Upper lobe of left lung (tissue), 6 donors: ENCODE measurements around the gene TTI1. TPM values are rescaled to one million over a fixed set of nuclear protein-coding genes. Genes with fewer than 3 reads are reported as not detected.

ENCODE experiments used
- ATAC-seq, 2 donors: fragments of 200-7000 bp; cut with Tn5 transposase; one replicate each; pipeline ENCODE4 v1.9.1; 2022; ENCODE audit warnings: mild to moderate bottlenecking in 2 of 2, moderate library complexity in 2 of 2; ENCODE audit not compliant: low FRiP score in 2 of 2
- DNase-seq, 2 donors: peaks; one replicate each; pipeline ENCODE4 v3.0.0-alpha.2; 2019 to 2020
- H3K27ac ChIP-seq, 4 donors: fragments of 200-600 bp; sonication (generic); one replicate each; pipeline ENCODE4 v1.5.1; 2016 to 2019
- H3K27me3 ChIP-seq, 4 donors: fragments of 200-600 bp; sonication (generic); one replicate each; pipeline ENCODE4 v1.5.1; 2017 to 2019
- H3K36me3 ChIP-seq, 4 donors: fragments of 200-600 bp; sonication (generic); one replicate each; pipeline ENCODE4 v1.5.1; 2016 to 2019
- H3K4me1 ChIP-seq, 4 donors: fragments of 200-600 bp; sonication (generic); one replicate each; pipeline ENCODE4 v1.5.1; 2018 to 2019
- H3K4me3 ChIP-seq, 4 donors: fragments of 200-600 bp; sonication (generic); one replicate each; pipeline ENCODE4 v1.5.1; 2017 to 2019; ENCODE audit warnings: mild to moderate bottlenecking in 2 of 4, moderate library complexity in 1 of 4
- H3K9me3 ChIP-seq, 4 donors: fragments of 200-600 bp; sonication (generic); one replicate each; pipeline ENCODE4 v1.5.1; 2018 to 2019
- CTCF ChIP-seq, 6 experiments: fragments of 450-650 bp in 4 of 6; fragments of 200-600 bp in 2 of 6; sonication (generic) in 2 of 6; IDR thresholded peaks; one replicate each; pipeline ENCODE4 v1.5.1; 2016 to 2019; ENCODE audit warnings: antibody characterized with exemption in 6 of 6
- EP300 ChIP-seq, 4 donors: sonication (generic); formaldehyde crosslinking; IDR thresholded peaks; one replicate each; pipeline ENCODE4 v1.5.1; 2017; ENCODE audit warnings: antibody characterized with exemption in 4 of 4, control low read depth in 2 of 4
- POLR2A ChIP-seq, 4 donors: fragments of 450-650 bp; IDR thresholded peaks; one replicate each; pipeline ENCODE4 v1.5.1; 2016 to 2017; ENCODE audit warnings: antibody characterized with exemption in 4 of 4, mild to moderate bottlenecking in 2 of 4
- POLR2AphosphoS5 ChIP-seq, 2 donors: sonication (generic); formaldehyde crosslinking; IDR thresholded peaks; one replicate each; pipeline ENCODE4 v1.5.1; 2017; ENCODE audit warnings: antibody characterized with exemption in 2 of 2
- WGBS, 2 donors: methylation state at CpG; one replicate each; pipeline ENCODE4 v1.1.5; 2017 to 2018; 5-methylcytosine and 5-hydroxymethylcytosine counted together
- total RNA-seq, 6 donors: library from RNA; depleted of rRNA in 4 of 6; stranded (reverse); fragments of >200 nt in 4 of 6; gene quantifications; one replicate each; pipeline versions ENCODE4 v1.1.0 to v1.2.1, GENCODE V29; 2016 to 2021
- donor health status: DM: no; HTN: no; CAD: no; lungs with moderate emphysema.
- donor health status: DM: no; HTN: yes; CAD: no; lungs with severe emphysema.

Gene TTI1
- total RNA-seq, 6 donors from 2014 or later, result 11.2 to 30.4 (median 15.1) TPM

GRCh38 chr20:37992802-37993409, 40.4 kb downstream of the TTI1 start:
- peak overlapping the region; percentile 42 to 82 (median 49) for H3K27ac ChIP-seq
- H3K4me1 ChIP-seq, result peaks cover 51 to 69% (median 62%) of the 10 kb centered on the region in 4 donors
- H3K27me3 ChIP-seq, result no peaks in the 10 kb centered on the region
- ATAC-seq (peak in 1 of 2 donors; percentile 68), DNase-seq (peak in 1 of 2 donors; percentile 54)
- TF ChIP-seq CTCF (IDR thresholded peaks at IDR 0.05) (peak in 2 of 6 experiments; percentile 17 to 63), EP300 (IDR thresholded peaks at IDR 0.05) (peak in 1 of 4 donors; percentile 5), POLR2AphosphoS5 (IDR thresholded peaks at IDR 0.05) (peak in 1 of 2 donors; percentile 41), POLR2A (IDR thresholded peaks at IDR 0.05) (no peak)
- WGBS, 2 donors, result 56 to 64% methylated on average over 5 of the region's 5 CpGs
- H3K4me3 ChIP-seq, result no peak overlapping the region
- no peaks in the 10 kb centered on the region for H3K9me3 ChIP-seq
- H3K36me3 ChIP-seq, result peaks cover 17 to 47% (median 32%) of the 10 kb centered on the region in 4 donors

GRCh38 chr20:37991908-37992307, 41.3 kb downstream of the TTI1 start:
- Histone ChIP-seq H3K4me1 (peaks cover 60 to 79% (median 71%) of the 10 kb centered on the region in 4 donors), H3K27ac (peak overlapping the region in 3 of 4 donors; percentile 49 to 82 (median 79))
- no peak for ATAC-seq

GRCh38 chr20:37991157-37991866, 41.9 kb downstream of the TTI1 start:
- no peaks in the 10 kb centered on the region for H3K27me3 ChIP-seq

More at GRCh38 chr20:37991908-37992307, 41.3 kb downstream of the TTI1 start:
- Histone ChIP-seq H3K4me3 (no peak overlapping the region), H3K27me3 (no peaks in the 10 kb centered on the region), H3K9me3 (no peaks in the 10 kb centered on the region), H3K36me3 (peaks cover 9 to 37% (median 22%) of the 10 kb centered on the region in 4 donors)
- WGBS, 2 donors, result 88 to 92% methylated on average over 4 of the region's 4 CpGs
- no peak for DNase-seq
- no peak for TF ChIP-seq POLR2AphosphoS5 (IDR thresholded peaks at IDR 0.05)

GRCh38 chr20:37990571-37991151, 42.6 kb downstream of the TTI1 start:
- 11 to 21% methylated on average over 8 to 10 of the region's 10 CpGs for WGBS, 2 donors
- Histone ChIP-seq H3K27me3 (no peaks in the 10 kb centered on the region), H3K36me3 (peaks cover 0 to 24% (median 9%) of the 10 kb centered on the region in 4 donors), H3K4me1 (peaks cover 68 to 86% (median 77%) of the 10 kb centered on the region in 4 donors), H3K27ac (peak overlapping the region; percentile 71 to 82 (median 77)), H3K9me3 (no peaks in the 10 kb centered on the region), H3K4me3 (no peak overlapping the region)
- DNase-seq, result peak in 1 of 2 donors; percentile 77
- no peak for TF ChIP-seq POLR2A (IDR thresholded peaks at IDR 0.05)
- TF ChIP-seq CTCF (IDR thresholded peaks at IDR 0.05), result no peak
- TF ChIP-seq EP300 (IDR thresholded peaks at IDR 0.05), result peak in 3 of 4 donors; percentile 16 to 94 (median 90)
- TF ChIP-seq POLR2AphosphoS5 (IDR thresholded peaks at IDR 0.05), result peak; percentile 77
- peak; percentile 52 to 75 for ATAC-seq

More at GRCh38 chr20:37991157-37991866, 41.9 kb downstream of the TTI1 start:
- H3K36me3 ChIP-seq, result peaks cover 3 to 31% (median 16%) of the 10 kb centered on the region in 4 donors
- DNase-seq, result no peak
- WGBS, 2 donors, result 61 to 72% methylated on average over 4 of the region's 4 CpGs
- H3K9me3 ChIP-seq, result no peaks in the 10 kb centered on the region
- no peak overlapping the region for H3K4me3 ChIP-seq
- peak overlapping the region; percentile 71 to 82 (median 77) for H3K27ac ChIP-seq
- peaks cover 66 to 85% (median 74%) of the 10 kb centered on the region in 4 donors for H3K4me1 ChIP-seq
- no peak for TF ChIP-seq EP300 (IDR thresholded peaks at IDR 0.05)
- no peak for TF ChIP-seq POLR2AphosphoS5 (IDR thresholded peaks at IDR 0.05)
- no peak for TF ChIP-seq CTCF (IDR thresholded peaks at IDR 0.05)
- no peak for TF ChIP-seq POLR2A (IDR thresholded peaks at IDR 0.05)
- ATAC-seq, result no peak
